K562 (cell line): ENCODE results near the gene SYVN1. TPM values are rescaled to one million over a fixed set of nuclear protein-coding genes. Genes with fewer than 3 reads are reported as not detected.

Experiments used
- CEBPZ ChIP-seq: fragments of 150-350 bp; IDR thresholded peaks from 2 replicates; pipeline ENCODE4 v1.6.1; 2014; ENCODE audit warnings: low read depth, mild to moderate bottlenecking, low read length, borderline replicate concordance
- DDX20 ChIP-seq: fragments of 450-650 bp; IDR thresholded peaks from 2 replicates; pipeline ENCODE4 v1.6.1; 2016; ENCODE audit warnings: missing genetic modification characterization, low read depth, mild to moderate bottlenecking, missing compliant biosample characterization, moderate library complexity
- DNMT1 ChIP-seq: fragments of 450-650 bp; IDR thresholded peaks from 2 replicates; pipeline ENCODE4 v1.6.1; 2016; ENCODE audit warnings: antibody characterized with exemption, mild to moderate bottlenecking
- FOXA3 ChIP-seq, 2 experiments: fragments of 450-650 bp in 1 of 2; sonication (generic) in 1 of 2; formaldehyde crosslinking; IDR thresholded peaks in 1 of 2; conservative IDR thresholded peaks in 1 of 2; 2 replicates each; pipeline versions ENCODE4 v1.4.0 to v1.8.0; 2020 to 2022; ENCODE audit warnings: mild to moderate bottlenecking in 2 of 2, missing genetic modification reagents in 1 of 2
- GATAD2B ChIP-seq: fragments of 450-650 bp; IDR thresholded peaks from 2 replicates; pipeline ENCODE4 v1.6.1; 2017; ENCODE audit warnings: mild to moderate bottlenecking, borderline replicate concordance
- HOXB6 ChIP-seq: fragments of 250-450 bp; sonication (Bioruptor Pico); IDR thresholded peaks from 2 replicates; pipeline ENCODE4 v1.5.1; 2022; ENCODE audit warnings: mild to moderate bottlenecking, borderline replicate concordance
- MECOM ChIP-seq: fragments of 250-450 bp; sonication (Bioruptor Pico); IDR thresholded peaks from 2 replicates; pipeline ENCODE4 v1.8.0; 2022; ENCODE audit warnings: inconsistent platforms
- NCOA4 ChIP-seq: fragments of 450-650 bp; IDR thresholded peaks from 2 replicates; pipeline ENCODE4 v1.6.1; 2018; ENCODE audit warnings: mild to moderate bottlenecking; ENCODE audit not compliant: partially characterized antibody
- NRF1 ChIP-seq, 2 experiments: fragments of 450-650 bp; IDR thresholded peaks in 1 of 2; conservative IDR thresholded peaks in 1 of 2; 2 replicates each; pipeline ENCODE4 v1.6.1; 2014; ENCODE audit warnings: mild to moderate bottlenecking in 2 of 2
- RBM15 ChIP-seq: fragments of 200-400 bp; formaldehyde crosslinking; IDR thresholded peaks from 2 replicates; pipeline ENCODE4 v1.6.1; 2018; ENCODE audit warnings: mild to moderate bottlenecking, low read length, moderate library complexity; ENCODE audit not compliant: insufficient read depth
- RCOR1 ChIP-seq, 2 experiments: IDR thresholded peaks; 2 replicates each; pipeline ENCODE4 v1.6.1; 2012; ENCODE audit warnings: low read depth in 2 of 2, low read length in 2 of 2, borderline replicate concordance in 1 of 2, improper control_type of control experiment in 1 of 2
- SUPT5H ChIP-seq: fragments of 450-650 bp; IDR thresholded peaks from 2 replicates; pipeline ENCODE4 v1.6.1; 2016
- YY1 ChIP-seq, 3 experiments: IDR thresholded peaks; 2 replicates each; pipeline ENCODE4 v1.6.1; 2011; ENCODE audit warnings: low read length in 2 of 3, mild to moderate bottlenecking in 2 of 3, moderate library complexity in 2 of 3, borderline replicate concordance in 1 of 3, control low read depth in 1 of 3, low read depth in 1 of 3; ENCODE audit not compliant: insufficient read depth in 3 of 3, insufficient replicate concordance in 2 of 3, control insufficient read depth in 1 of 3, insufficient read length in 1 of 3; ENCODE audit errors: extremely low read depth in 1 of 3
- ZMIZ1 ChIP-seq, 2 experiments: fragments of 150-350 bp in 1 of 2; IDR thresholded peaks; 2 replicates each; pipeline ENCODE4 v1.6.1; 2012 to 2016; ENCODE audit warnings: low read depth in 2 of 2, low read length in 2 of 2, mild to moderate bottlenecking in 1 of 2, moderate library complexity in 1 of 2
- ZNF398 ChIP-seq: fragments of 250-450 bp; sonication (Bioruptor Pico); IDR thresholded peaks from 2 replicates; pipeline ENCODE4 v1.8.0; 2021; ENCODE audit warnings: moderate library complexity, mild to moderate bottlenecking, inconsistent platforms
- ZNF408 ChIP-seq: fragments of 250-450 bp; sonication (Bioruptor Pico); IDR thresholded peaks from 2 replicates; pipeline ENCODE4 v1.4.0; 2020; ENCODE audit warnings: low read depth, mild to moderate bottlenecking, moderate library complexity
- ZNF41 ChIP-seq: fragments of 250-450 bp; sonication (Bioruptor Pico); conservative IDR thresholded peaks from 2 replicates; pipeline ENCODE4 v1.4.0; 2020; ENCODE audit warnings: mild to moderate bottlenecking
- polyA plus RNA-seq, 8 experiments: library from polyadenylated mRNA; depleted of rRNA in 4 of 8; stranded (reverse) in 5 of 8; unstranded in 3 of 8; fragments of >200 nt; fragmentation: Nextera tagmentation in 2 of 8; fragmentation: Illumina TruSeq in 1 of 8; extraction: Ambion mirVana in 2 of 8; extraction: Trizol in 1 of 8; gene quantifications; 2 replicates each; pipeline versions ENCODE4 v1.2.1 to v1.2.3, GENCODE V29; 2011 to 2014; ENCODE audit warnings: inconsistent platforms in 1 of 8, missing spikeins in 1 of 8
- total RNA-seq, 7 experiments: library from RNA; depleted of rRNA in 6 of 7; stranded (reverse); fragments of >200 nt in 6 of 7; fragmentation: Illumina TruSeq in 2 of 7; extraction: Trizol in 2 of 7; gene quantifications; 2 replicates each; pipeline versions ENCODE4 v1.2.1 to v1.2.3, GENCODE V29; 2011 to 2021; ENCODE audit warnings: low replicate concordance in 1 of 7

SYVN1 gene
- total and polyA plus RNA-seq, 9 of the 15 experiments (the other 6 are each of a cell fraction or from before 2014, with no cell fraction given), result 0.41 to 47.4 (median 9.9) TPM

- no peak for TF ChIP-seq FOXA3 (CRISPR knock-in tag; conservative IDR thresholded peaks at IDR 0.05 in 1 of 2, IDR thresholded peaks at IDR 0.05 in 1 of 2)
- no peak for TF ChIP-seq ZNF398 (CRISPR knock-in tag)
- TF ChIP-seq HOXB6, result no peak
- TF ChIP-seq NCOA4, result no peak
- peak; percentile 97 to 98 for TF ChIP-seq NRF1 (conservative IDR thresholded peaks at IDR 0.05 in 1 of 2, IDR thresholded peaks at IDR 0.05 in 1 of 2)
- no peak for TF ChIP-seq CEBPZ
- TF ChIP-seq RBM15, result no peak
- no peak for TF ChIP-seq ZNF41 (CRISPR knock-in tag)
- peak in 1 of 2 experiments; percentile 59; a peak in 1 of 4 replicates for TF ChIP-seq ZMIZ1 (IDR thresholded peaks at IDR 0.05; ENCODE audit: low read depth in 2 of 2, low read length in 2 of 2)
- peak; percentile 89 to 94 (median 94) for TF ChIP-seq YY1 (IDR thresholded peaks at IDR 0.05; ENCODE audit: borderline replicate concordance in 1 of 3, control insufficient read depth in 1 of 3, extremely low read depth in 1 of 3, insufficient read depth in 3 of 3, insufficient read length in 1 of 3, insufficient replicate concordance in 2 of 3, low read depth in 1 of 3, low read length in 2 of 3)
- TF ChIP-seq SUPT5H, result peak; percentile 94
- TF ChIP-seq DDX20 (tag), result no peak
- no peak for TF ChIP-seq GATAD2B
- TF ChIP-seq ZNF408 (CRISPR knock-in tag), result no peak
- no peak for TF ChIP-seq DNMT1
- peak in 1 of 2 experiments; percentile 71; a peak in 3 of 4 replicates for TF ChIP-seq RCOR1 (IDR thresholded peaks at IDR 0.05; ENCODE audit: borderline replicate concordance in 1 of 2, low read depth in 2 of 2, low read length in 2 of 2)
- no peak for TF ChIP-seq MECOM (CRISPR knock-in tag)
Observed at GRCh38 chr11:65121865-65122696, 12.2 kb downstream of the SYVN1 start, which contains the start of the genes FAU and MRPL49 (continued).
